ENCODE data around the gene TRIML1. TPM values are rescaled to one million over a fixed set of nuclear protein-coding genes. Genes with fewer than 3 reads are reported as not detected.

The TRIML1 gene
- total and polyA plus RNA-seq, 2 of the 8 experiments (the other 6 are each of a cell fraction or from before 2014, with no cell fraction given), result not detected

DNA sequence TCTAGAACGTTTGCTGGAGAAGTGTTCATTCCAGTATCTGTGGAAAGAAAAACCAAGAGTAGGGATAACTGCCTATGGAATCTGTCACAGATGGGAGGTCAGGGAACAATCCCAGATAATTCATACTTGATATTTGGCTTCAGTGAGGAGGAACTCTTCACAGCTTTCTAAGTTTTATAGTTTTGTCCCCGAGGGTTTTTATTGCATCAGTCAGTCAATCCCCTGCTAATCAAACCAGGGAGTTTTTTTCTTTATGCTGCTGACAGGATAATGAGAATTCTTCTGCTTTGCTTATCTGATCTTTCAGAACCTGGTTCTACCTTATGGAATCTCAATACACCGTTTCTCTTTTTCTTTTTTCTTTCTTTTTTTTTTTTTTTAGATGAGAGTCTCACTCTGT lies 29.2 kb upstream of the TRIML1 start:
- Histone ChIP-seq H3K4me3 (ENCODE audit: extremely low read depth in 1 of 4, insufficient read depth in 2 of 4, low read depth in 3 of 4, low read length in 4 of 4) (peak overlapping the region in 2 of 4 experiments; percentile 37 to 70; a peak in 1 of 8 replicates), H3K36me3 (ENCODE audit: control insufficient read depth in 2 of 4, insufficient read depth in 4 of 4, low read length in 3 of 4) (peaks cover 2 to 6% (median 5%) of the 10 kb centered on the region in 4 experiments; a peak in 6 of 8 replicates), H3K27ac (ENCODE audit: low read depth, low read length) (peak overlapping the region; percentile 59; the same call in 1 of the 2 replicates), H3K4me1 (replicated peaks in 1 of 4; ENCODE audit: control insufficient read depth in 3 of 4, insufficient read depth in 4 of 4, low read length in 3 of 4) (peaks cover 0 to 16% (median 8%) of the 10 kb centered on the region in 4 experiments; a peak in 6 of 7 replicates), H3K27me3 (replicated peaks in 1 of 4; ENCODE audit: control insufficient read depth in 3 of 4, extremely low read depth in 1 of 4, insufficient read depth in 3 of 4, low read length in 3 of 4) (no peaks in the 10 kb centered on the region), H3K23me2 (ENCODE audit: low read depth, low read length) (peaks cover 5% of the 10 kb centered on the region; the same call in 1 of the 2 replicates), H4K8ac (ENCODE audit: extremely low read depth, insufficient read depth, low read length) (no peak overlapping the region), H2BK120ac (replicated peaks; ENCODE audit: low read depth, low read length) (peak overlapping the region; percentile 85), H3K14ac (ENCODE audit: insufficient read length) (no peak overlapping the region), H2AK5ac (ENCODE audit: low read depth, low read length) (no peak overlapping the region), H3K9ac (replicated peaks in 1 of 4; ENCODE audit: extremely low read depth in 1 of 4, low read depth in 3 of 4, low read length in 3 of 4) (no peak overlapping the region), H3K4me2 (ENCODE audit: insufficient read depth in 1 of 2, low read depth in 2 of 2, low read length in 2 of 2) (peak overlapping the region; percentile 67 to 73; a peak in 2 of 4 replicates), H3K79me1 (ENCODE audit: low read depth, low read length) (peaks cover 5% of the 10 kb centered on the region), H3K9me3 (ENCODE audit: insufficient read depth in 2 of 2, low read depth in 1 of 2, low read length in 1 of 2) (no peaks in the 10 kb centered on the region), H3K4ac (replicated peaks; ENCODE audit: insufficient read length, low read depth, low read length) (no peak overlapping the region), H4K91ac (replicated peaks; ENCODE audit: insufficient read length, low read length) (no peak overlapping the region), H2AFZ (ENCODE audit: low read length) (no peak overlapping the region), H2BK20ac (ENCODE audit: low read length) (peak overlapping the region; percentile 66; the same call in 1 of the 2 replicates), H3K79me2 (ENCODE audit: control insufficient read depth in 1 of 2, insufficient read depth in 2 of 2, low read length in 2 of 2) (peaks cover 6 to 14% of the 10 kb centered on the region in 2 experiments), H3K18ac (ENCODE audit: extremely low read depth, low read length) (peak overlapping the region; percentile 44; the same call in 1 of the 2 replicates), H2BK12ac (ENCODE audit: low read depth, low read length) (no peak overlapping the region), H4K20me1 (replicated peaks in 1 of 2; ENCODE audit: control insufficient read depth in 1 of 2, insufficient read depth in 2 of 2, low read length in 2 of 2) (no peaks in the 10 kb centered on the region), H2BK5ac (ENCODE audit: low read depth, low read length) (peak overlapping the region; percentile 19; the same call in 1 of the 2 replicates), H4K5ac (ENCODE audit: insufficient read length, low read depth, low read length) (peak overlapping the region; percentile 30), H2BK15ac (ENCODE audit: low read length) (no peak overlapping the region), H3K23ac (ENCODE audit: insufficient read length) (no peak overlapping the region), H3K56ac (replicated peaks; ENCODE audit: insufficient read length, low read depth, low read length) (no peak overlapping the region)
- POLR2A ChIA-PET (ENCODE audit: partially characterized antibody), result interaction anchor here (1.2 to 5.3 kb wide), 5 partner anchors 9 to 1076 kb away, joined by 3 to 23 read pairs (median 9); partner anchors contain the start of gene ZFP42
- 63% methylated on average over 3 of the region's 3 CpGs; no CpG with 5 or more reads in 1 of the 2 experiments for WGBS, 2 experiments (ENCODE audit: extremely low coverage in 1 of 2, insufficient coverage in 1 of 2, insufficient read length in 1 of 2, insufficient replicate concordance in 2 of 2, low coverage in 1 of 2, low lambda C conversion rate in 2 of 2, missing lambda C conversion rate in 1 of 2)
- FAIRE-seq, result no peak
- CTCF ChIA-PET (ENCODE audit: partially characterized antibody), result interaction anchor here (1.3 to 2.2 kb wide), 3 partner anchors 18 to 116 kb away, joined by 3 to 6 read pairs (median 4); no protein-coding TSS in a partner anchor
- no peak for DNase-seq (ENCODE audit: low read depth in 1 of 2, low spot score in 2 of 2)
- no peak for TF ChIP-seq NRF1 (IDR thresholded peaks at IDR 0.05; ENCODE audit: low read depth, low read length)
- TF ChIP-seq TAF1 (IDR thresholded peaks at IDR 0.05; ENCODE audit: low read depth, low read length), result no peak
- TF ChIP-seq KDM4A (IDR thresholded peaks at IDR 0.05; ENCODE audit: low read depth, low read length, severe bottlenecking), result no peak
- no peak for TF ChIP-seq CHD2 (IDR thresholded peaks at IDR 0.05; ENCODE audit: low read length)
- TF ChIP-seq CBX5 (IDR thresholded peaks at IDR 0.05; ENCODE audit: low read depth, low read length), result no peak
- TF ChIP-seq, protein P1, sequence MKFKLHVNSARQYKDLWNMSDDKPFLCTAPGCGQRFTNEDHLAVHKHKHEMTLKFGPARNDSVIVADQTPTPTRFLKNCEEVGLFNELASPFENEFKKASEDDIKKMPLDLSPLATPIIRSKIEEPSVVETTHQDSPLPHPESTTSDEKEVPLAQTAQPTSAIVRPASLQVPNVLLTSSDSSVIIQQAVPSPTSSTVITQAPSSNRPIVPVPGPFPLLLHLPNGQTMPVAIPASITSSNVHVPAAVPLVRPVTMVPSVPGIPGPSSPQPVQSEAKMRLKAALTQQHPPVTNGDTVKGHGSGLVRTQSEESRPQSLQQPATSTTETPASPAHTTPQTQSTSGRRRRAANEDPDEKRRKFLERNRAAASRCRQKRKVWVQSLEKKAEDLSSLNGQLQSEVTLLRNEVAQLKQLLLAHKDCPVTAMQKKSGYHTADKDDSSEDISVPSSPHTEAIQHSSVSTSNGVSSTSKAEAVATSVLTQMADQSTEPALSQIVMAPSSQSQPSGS (IDR thresholded peaks at IDR 0.05; ENCODE audit: low read length), result no peak
- no peak for TF ChIP-seq POU5F1 (IDR thresholded peaks at IDR 0.05; ENCODE audit: low read depth, low read length)
- no peak for TF ChIP-seq SP2 (IDR thresholded peaks at IDR 0.05; ENCODE audit: low read length)
- no peak for TF ChIP-seq GABPA (IDR thresholded peaks at IDR 0.05; ENCODE audit: borderline replicate concordance, insufficient read depth, low read length)
- TF ChIP-seq SAP30 (IDR thresholded peaks at IDR 0.05; ENCODE audit: insufficient read depth, insufficient replicate concordance, low read length), result no peak
- no peak for TF ChIP-seq GTF2F1 (IDR thresholded peaks at IDR 0.05; ENCODE audit: borderline replicate concordance, low read depth, low read length)
- no peak for TF ChIP-seq TEAD4 (IDR thresholded peaks at IDR 0.05; ENCODE audit: low read depth, low read length)

Data from H1 (cell line).